H9 (cell line): Measurements from ENCODE around the gene TBC1D9. TPM values are rescaled to one million over a fixed set of nuclear protein-coding genes. Genes with fewer than 3 reads are reported as not detected.

Experiments used
- DNase-seq: peaks from one replicate; pipeline ENCODE4 v3.0.0-alpha.2; 2017
- H2AFZ ChIP-seq: one replicate; pipeline ENCODE4 v1.6.1; 2013; ENCODE audit warnings: mild to moderate bottlenecking, low read length, control low read depth, moderate library complexity
- H2AK5ac ChIP-seq: 2 replicates; pipeline ENCODE4 v1.6.1; 2013; ENCODE audit warnings: low read length, control low read depth, mixed read lengths; ENCODE audit not compliant: insufficient read length
- H2BK120ac ChIP-seq: one replicate; pipeline ENCODE4 v1.6.1; 2013; ENCODE audit warnings: low read depth, mild to moderate bottlenecking, low read length, control low read depth, inconsistent platforms; ENCODE audit not compliant: poor library complexity, severe bottlenecking
- H2BK12ac ChIP-seq: 2 replicates; pipeline ENCODE4 v1.6.1; 2013; ENCODE audit warnings: low read length, control low read depth, mixed read lengths, low read depth; ENCODE audit not compliant: insufficient read length
- H2BK15ac ChIP-seq: 2 replicates; pipeline ENCODE4 v1.6.1; 2013; ENCODE audit warnings: low read depth, low read length, control low read depth
- H2BK20ac ChIP-seq: one replicate; pipeline ENCODE4 v1.6.1; 2013; ENCODE audit warnings: low read depth, mild to moderate bottlenecking, low read length, control low read depth, inconsistent platforms; ENCODE audit not compliant: poor library complexity, severe bottlenecking
- H2BK5ac ChIP-seq: 2 replicates; pipeline ENCODE4 v1.6.1; 2013; ENCODE audit warnings: low read length, control low read depth, mixed read lengths; ENCODE audit not compliant: insufficient read length
- H3K14ac ChIP-seq: 2 replicates; pipeline ENCODE4 v1.6.1; 2013; ENCODE audit warnings: low read length, control low read depth; ENCODE audit not compliant: insufficient read depth
- H3K18ac ChIP-seq: 2 replicates; pipeline ENCODE4 v1.6.1; 2013; ENCODE audit warnings: low read depth, mild to moderate bottlenecking, mixed read lengths, low read length, control low read depth; ENCODE audit not compliant: insufficient read length
- H3K23ac ChIP-seq: 2 replicates; pipeline ENCODE4 v1.6.1; 2013; ENCODE audit warnings: low read length, control low read depth, mixed read lengths, low read depth; ENCODE audit not compliant: insufficient read length
- H3K23me2 ChIP-seq: 2 replicates; pipeline ENCODE4 v1.6.1; 2013; ENCODE audit warnings: low read depth, mild to moderate bottlenecking, mixed read lengths, low read length, control low read depth; ENCODE audit not compliant: insufficient read length, poor library complexity, severe bottlenecking
- H3K27ac ChIP-seq: 2 replicates; pipeline ENCODE4 v1.5.1; 2013; ENCODE audit warnings: low read length, control low read depth, mixed read lengths, low read depth; ENCODE audit not compliant: insufficient read length
- H3K27me3 ChIP-seq: 2 replicates; pipeline ENCODE4 v1.6.1; 2013; ENCODE audit warnings: low read length, control low read depth, inconsistent platforms; ENCODE audit not compliant: insufficient read depth
- H3K4ac ChIP-seq: 2 replicates; pipeline ENCODE4 v1.6.1; 2013; ENCODE audit warnings: low read depth, mild to moderate bottlenecking, control low read depth, inconsistent platforms, low read length, moderate library complexity
- H3K4me1 ChIP-seq: 2 replicates; pipeline ENCODE4 v1.6.1; 2013; ENCODE audit warnings: low read length, control low read depth, inconsistent platforms; ENCODE audit not compliant: insufficient read depth
- H3K4me2 ChIP-seq: 2 replicates; pipeline ENCODE4 v1.6.1; 2013; ENCODE audit warnings: low read length, control low read depth, mixed read lengths; ENCODE audit not compliant: insufficient read length, insufficient read depth
- H3K56ac ChIP-seq: 2 replicates; pipeline ENCODE4 v1.6.1; 2013; ENCODE audit warnings: low read depth, mild to moderate bottlenecking, mixed read lengths, low read length, control low read depth; ENCODE audit not compliant: insufficient read length
- H3K79me1 ChIP-seq: 2 replicates; pipeline ENCODE4 v1.6.1; 2013; ENCODE audit warnings: low read depth, mild to moderate bottlenecking, moderate library complexity, low read length, control low read depth, inconsistent platforms; ENCODE audit not compliant: insufficient read depth, poor library complexity, severe bottlenecking
- H3K79me2 ChIP-seq: 2 replicates; pipeline ENCODE4 v1.6.1; 2013; ENCODE audit warnings: low read length, control low read depth, inconsistent platforms; ENCODE audit not compliant: insufficient read depth
- H3K9ac ChIP-seq: 2 replicates; pipeline ENCODE4 v1.6.1; 2013; ENCODE audit warnings: low read length, control low read depth, mixed read lengths; ENCODE audit not compliant: insufficient read length; ENCODE audit errors: extremely low read depth
- H3K9me3 ChIP-seq: one replicate; pipeline ENCODE4 v1.6.1; 2013; ENCODE audit warnings: low read depth, low read length, inconsistent platforms; ENCODE audit not compliant: control insufficient read depth
- H3T11ph ChIP-seq: one replicate; pipeline ENCODE4 v1.6.1; 2013; ENCODE audit warnings: mild to moderate bottlenecking, low read length, control low read depth, inconsistent platforms
- H4K20me1 ChIP-seq: one replicate; pipeline ENCODE4 v1.6.1; 2013; ENCODE audit not compliant: control insufficient read depth, insufficient read length, insufficient read depth
- H4K5ac ChIP-seq: 2 replicates; pipeline ENCODE4 v1.6.1; 2013; ENCODE audit warnings: low read depth, mild to moderate bottlenecking, mixed read lengths, low read length, control low read depth; ENCODE audit not compliant: insufficient read length
- H4K8ac ChIP-seq: replicated peaks from 2 replicates; pipeline ENCODE4 v1.6.1; 2013; ENCODE audit warnings: low read length, control low read depth, mixed read lengths, low read depth; ENCODE audit not compliant: insufficient read length
- H4K91ac ChIP-seq: 2 replicates; pipeline ENCODE4 v1.6.1; 2013; ENCODE audit warnings: low read depth, mild to moderate bottlenecking, moderate library complexity, mixed read lengths, low read length, control low read depth; ENCODE audit not compliant: insufficient read length
- H3K27ac Mint-ChIP-seq, 3 experiments: 2 replicates in 2 of 3; 3 replicates in 1 of 3; pipeline ENCODE4 v1.8.0; 2020 to 2021; ENCODE audit warnings: mixed read lengths in 3 of 3, mild to moderate bottlenecking in 1 of 3, moderate library complexity in 1 of 3
- H3K27me3 Mint-ChIP-seq: 2 replicates; pipeline ENCODE4 v1.8.0; 2021; ENCODE audit warnings: low read depth, mild to moderate bottlenecking, moderate library complexity, mixed read lengths
- H3K36me3 Mint-ChIP-seq, 3 experiments: 2 replicates in 2 of 3; 3 replicates in 1 of 3; pipeline ENCODE4 v1.8.0; 2020 to 2021; ENCODE audit warnings: low read depth in 3 of 3, mixed read lengths in 3 of 3; ENCODE audit not compliant: insufficient read depth in 1 of 3
- H3K4me1 Mint-ChIP-seq, 2 experiments: 2 replicates each; pipeline ENCODE4 v1.8.0; 2020; ENCODE audit warnings: mixed read lengths in 2 of 2
- H3K4me3 Mint-ChIP-seq, 2 experiments: 2 replicates in 1 of 2; 3 replicates in 1 of 2; pipeline ENCODE4 v1.8.0; 2020 to 2021; ENCODE audit warnings: mild to moderate bottlenecking in 2 of 2, mixed read lengths in 2 of 2, moderate library complexity in 1 of 2
- H3K9me3 Mint-ChIP-seq, 2 experiments: 2 replicates in 1 of 2; 3 replicates in 1 of 2; pipeline ENCODE4 v1.8.0; 2020; ENCODE audit warnings: mild to moderate bottlenecking in 2 of 2, mixed read lengths in 2 of 2, moderate library complexity in 1 of 2
- CTCF ChIP-seq: fragments of 200-600 bp; sonication (generic); conservative IDR thresholded peaks from 3 replicates; pipeline ENCODE4 v1.8.0; 2021; ENCODE audit warnings: antibody characterized with exemption, mild to moderate bottlenecking
- WGBS: extraction: QIAGEN DNeasy Blood & Tissue Kit; methylation state at CpG from one replicate; pipeline ENCODE4 v1.1.7; 2013; ENCODE audit warnings: missing lambda C conversion rate, low lambda C conversion rate, mixed read lengths; ENCODE audit not compliant: insufficient read length; ENCODE audit errors: extremely low coverage; 5-methylcytosine and 5-hydroxymethylcytosine counted together
- total RNA-seq: library from RNA; stranded (reverse); gene quantifications from 2 replicates; pipeline ENCODE4 v1.2.1, GENCODE V29; 2021

The TBC1D9 gene
- total RNA-seq, 1 experiment from 2014 or later = 0.63 TPM

GRCh38 chr4:140690093-140690492 lies 66.1 kb downstream of the TBC1D9 start:
- Histone ChIP-seq H3K4ac (no peak overlapping the region), H3K27ac (no peak overlapping the region), H3K18ac (no peak overlapping the region), H3K23me2 (no peaks in the 10 kb centered on the region), H3K14ac (no peak overlapping the region; the same call in 1 of the 2 replicates), H2AFZ (no peak overlapping the region), H2BK5ac (no peak overlapping the region), H3K79me1 (no peaks in the 10 kb centered on the region), H2AK5ac (peak overlapping the region; percentile 21), H2BK20ac (no peak overlapping the region), H3K9ac (no peak overlapping the region), H3K4me2 (no peak overlapping the region), H3T11ph (no peak overlapping the region), H3K23ac (no peak overlapping the region), H4K5ac (no peak overlapping the region), H3K4me1 (no peaks in the 10 kb centered on the region), H2BK12ac (no peak overlapping the region), H4K8ac (no peak overlapping the region), H3K79me2 (no peaks in the 10 kb centered on the region), H2BK120ac (no peak overlapping the region), H2BK15ac (no peak overlapping the region), H3K27me3 (peaks cover 15% of the 10 kb centered on the region; the same call in 1 of the 2 replicates), H4K91ac (no peak overlapping the region), H3K56ac (no peak overlapping the region), H4K20me1 (no peaks in the 10 kb centered on the region), H3K9me3 (no peaks in the 10 kb centered on the region)
- DNase-seq = no peak
- Mint-ChIP-seq H3K27ac (peak overlapping the region in 1 of 3 experiments; percentile 19; a peak in 1 of 7 replicates), H3K36me3 (no peaks in the 10 kb centered on the region), H3K4me3 (no peak overlapping the region; a peak in 1 of 5 replicates), H3K27me3 (peaks cover 65% of the 10 kb centered on the region), H3K9me3 (no peaks in the 10 kb centered on the region), H3K4me1 (peaks cover 7 to 13% of the 10 kb centered on the region in 2 experiments)
- no peak for TF ChIP-seq CTCF
- no CpG with 5 or more reads among the region's 1 CpG for whole genome bisulfite sequencing
